WTC11 (cell line): ENCODE measurements around the gene IDE. TPM values are rescaled to one million over a fixed set of nuclear protein-coding genes. Genes with fewer than 3 reads are reported as not detected.

ENCODE experiments used
- ATAC-seq: fragments of 200-7000 bp; cut with Tn5 transposase; 2 replicates; pipeline ENCODE4 v1.10.0; 2021; ENCODE audit warnings: mild to moderate bottlenecking, moderate library complexity
- CTCF ChIA-PET: fragments of 300-600 bp; sonication (Branson Sonifier 250); formaldehyde crosslinking; loops from one replicate; lab custom pipeline; 2021; ENCODE audit warnings: antibody characterized with exemption; lab: Charles Lee
- POLR2A ChIA-PET: fragments of 350-600 bp; sonication (Branson Sonifier 250); formaldehyde crosslinking; loops from one replicate; lab custom pipeline; 2021; ENCODE audit warnings: antibody characterized with exemption; lab: Charles Lee
- DNase-seq: peaks from one replicate; pipeline ENCODE4 v3.0.0; 2021; ENCODE audit warnings: low spot score
- H3K27ac Mint-ChIP-seq: 2 replicates; pipeline ENCODE4 v1.8.0; 2021; ENCODE audit warnings: mixed read lengths
- H3K27me3 Mint-ChIP-seq: 2 replicates; pipeline ENCODE4 v1.8.0; 2021; ENCODE audit warnings: low read depth, mild to moderate bottlenecking, moderate library complexity, mixed read lengths
- H3K36me3 Mint-ChIP-seq: 2 replicates; pipeline ENCODE4 v1.8.0; 2021; ENCODE audit warnings: mixed read lengths
- H3K4me1 Mint-ChIP-seq: 2 replicates; pipeline ENCODE4 v1.8.0; 2022; ENCODE audit warnings: mixed read lengths
- H3K4me3 Mint-ChIP-seq: 2 replicates; pipeline ENCODE4 v1.8.0; 2021; ENCODE audit warnings: mild to moderate bottlenecking, moderate library complexity, mixed read lengths
- H3K9me3 Mint-ChIP-seq: 2 replicates; pipeline ENCODE4 v1.8.0; 2021; ENCODE audit warnings: mixed read lengths
- ARID4B ChIP-seq: sonication (generic); formaldehyde crosslinking; IDR thresholded peaks from 2 replicates; pipeline ENCODE4 v1.8.0; 2023; ENCODE audit warnings: missing genetic modification reagents, mild to moderate bottlenecking, borderline replicate concordance
- ETV6 ChIP-seq: sonication (generic); formaldehyde crosslinking; IDR thresholded peaks from 2 replicates; pipeline ENCODE4 v1.8.1; 2022; ENCODE audit warnings: mild to moderate bottlenecking, missing genetic modification reagents
- NR3C1 ChIP-seq: sonication (generic); formaldehyde crosslinking; conservative IDR thresholded peaks from 2 replicates; pipeline ENCODE4 v1.8.1; 2023; ENCODE audit warnings: low read depth, mild to moderate bottlenecking, missing genetic modification reagents
- TEAD4 ChIP-seq: sonication (generic); formaldehyde crosslinking; IDR thresholded peaks from 2 replicates; pipeline ENCODE4 v1.8.0; 2022; ENCODE audit warnings: mild to moderate bottlenecking, missing genetic modification reagents
- ZBTB21 ChIP-seq: sonication (generic); formaldehyde crosslinking; IDR thresholded peaks from 2 replicates; pipeline ENCODE4 v1.8.1; 2023; ENCODE audit warnings: mild to moderate bottlenecking, missing genetic modification reagents, borderline replicate concordance
- ZBTB43 ChIP-seq: sonication (generic); formaldehyde crosslinking; IDR thresholded peaks from 2 replicates; pipeline ENCODE4 v1.8.1; 2023; ENCODE audit warnings: mild to moderate bottlenecking, missing genetic modification reagents
- ZNF281 ChIP-seq: sonication (generic); formaldehyde crosslinking; IDR thresholded peaks from 2 replicates; pipeline ENCODE4 v1.8.0; 2023; ENCODE audit warnings: mild to moderate bottlenecking, missing genetic modification reagents
- ZNF416 ChIP-seq: fragments of 250-450 bp; sonication (Bioruptor Pico); IDR thresholded peaks from 2 replicates; pipeline ENCODE4 v1.9.0; 2021; ENCODE audit warnings: mild to moderate bottlenecking, inconsistent platforms
- ZNF423 ChIP-seq: fragments of 250-450 bp; sonication (Bioruptor Pico); IDR thresholded peaks from 2 replicates; pipeline ENCODE4 v2.1.2; 2022; ENCODE audit warnings: mild to moderate bottlenecking, moderate library complexity
- total RNA-seq: library from RNA; stranded (reverse); gene quantifications from 3 replicates; pipeline ENCODE4 v1.2.3, GENCODE V29; 2021

The IDE gene
- total RNA-seq, 1 experiment from 2014 or later = 50.5 TPM

- TF ChIP-seq ZNF281 (CRISPR knock-in tag) (no peak), ARID4B (no peak), ZNF423 (CRISPR knock-in tag) (no peak), ZBTB21 (CRISPR knock-in tag) (no peak), ETV6 (CRISPR knock-in tag) (no peak), TEAD4 (CRISPR knock-in tag) (no peak), NR3C1 (CRISPR knock-in tag) (no peak)
Measured at GRCh38 chr10:92408017-92408361, 165.9 kb downstream of the IDE start (continued).

- peak; percentile 13; the same call in 1 of the 2 replicates for ATAC-seq
Measured at GRCh38 chr10:92407305-92408016, 166.4 kb downstream of the IDE start.

More at GRCh38 chr10:92407305-92408016, 166.4 kb downstream of the IDE start:
- Mint-ChIP-seq H3K27ac (peak overlapping the region; percentile 26; the same call in 1 of the 2 replicates), H3K36me3 (no peaks in the 10 kb centered on the region), H3K27me3 (no peaks in the 10 kb centered on the region; the same call in 1 of the 2 replicates), H3K9me3 (no peaks in the 10 kb centered on the region), H3K4me3 (no peak overlapping the region), H3K4me1 (peaks cover 18% of the 10 kb centered on the region)
- no peak for TF ChIP-seq ZNF281 (CRISPR knock-in tag)
- no peak for TF ChIP-seq ZBTB21 (CRISPR knock-in tag)
- TF ChIP-seq ZBTB43 (CRISPR knock-in tag) = no peak
- no peak for TF ChIP-seq ZNF416 (CRISPR knock-in tag)
- POLR2A ChIA-PET = no interaction called here
- CTCF ChIA-PET = interaction anchor here (1.1 to 1.4 kb wide), 2 partner anchors 13 kb away, joined by 3 to 6 read pairs; no protein-coding TSS in a partner anchor
- no peak for DNase-seq
